Upper lobe of left lung (tissue), 6 donors: ENCODE results near the gene DMXL2. TPM values are rescaled to one million over a fixed set of nuclear protein-coding genes. Genes with fewer than 3 reads are reported as not detected.

ENCODE experiments used
- ATAC-seq, 2 donors: fragments of 200-7000 bp; cut with Tn5 transposase; one replicate each; pipeline ENCODE4 v1.9.1; 2022; ENCODE audit warnings: mild to moderate bottlenecking in 2 of 2, moderate library complexity in 2 of 2; ENCODE audit not compliant: low FRiP score in 2 of 2
- DNase-seq, 2 donors: peaks; one replicate each; pipeline ENCODE4 v3.0.0-alpha.2; 2019 to 2020
- H3K27ac ChIP-seq, 4 donors: fragments of 200-600 bp; sonication (generic); one replicate each; pipeline ENCODE4 v1.5.1; 2016 to 2019
- H3K27me3 ChIP-seq, 4 donors: fragments of 200-600 bp; sonication (generic); one replicate each; pipeline ENCODE4 v1.5.1; 2017 to 2019
- H3K36me3 ChIP-seq, 4 donors: fragments of 200-600 bp; sonication (generic); one replicate each; pipeline ENCODE4 v1.5.1; 2016 to 2019
- H3K4me1 ChIP-seq, 4 donors: fragments of 200-600 bp; sonication (generic); one replicate each; pipeline ENCODE4 v1.5.1; 2018 to 2019
- H3K4me3 ChIP-seq, 4 donors: fragments of 200-600 bp; sonication (generic); one replicate each; pipeline ENCODE4 v1.5.1; 2017 to 2019; ENCODE audit warnings: mild to moderate bottlenecking in 2 of 4, moderate library complexity in 1 of 4
- H3K9me3 ChIP-seq, 4 donors: fragments of 200-600 bp; sonication (generic); one replicate each; pipeline ENCODE4 v1.5.1; 2018 to 2019
- CTCF ChIP-seq, 6 experiments: fragments of 450-650 bp in 4 of 6; fragments of 200-600 bp in 2 of 6; sonication (generic) in 2 of 6; IDR thresholded peaks; one replicate each; pipeline ENCODE4 v1.5.1; 2016 to 2019; ENCODE audit warnings: antibody characterized with exemption in 6 of 6
- EP300 ChIP-seq, 4 donors: sonication (generic); formaldehyde crosslinking; IDR thresholded peaks; one replicate each; pipeline ENCODE4 v1.5.1; 2017; ENCODE audit warnings: antibody characterized with exemption in 4 of 4, control low read depth in 2 of 4
- POLR2A ChIP-seq, 4 donors: fragments of 450-650 bp; IDR thresholded peaks; one replicate each; pipeline ENCODE4 v1.5.1; 2016 to 2017; ENCODE audit warnings: antibody characterized with exemption in 4 of 4, mild to moderate bottlenecking in 2 of 4
- POLR2AphosphoS5 ChIP-seq, 2 donors: sonication (generic); formaldehyde crosslinking; IDR thresholded peaks; one replicate each; pipeline ENCODE4 v1.5.1; 2017; ENCODE audit warnings: antibody characterized with exemption in 2 of 2
- WGBS, 2 donors: methylation state at CpG; one replicate each; pipeline ENCODE4 v1.1.5; 2017 to 2018; 5-methylcytosine and 5-hydroxymethylcytosine counted together
- total RNA-seq, 6 donors: library from RNA; depleted of rRNA in 4 of 6; stranded (reverse); fragments of >200 nt in 4 of 6; gene quantifications; one replicate each; pipeline versions ENCODE4 v1.1.0 to v1.2.1, GENCODE V29; 2016 to 2021
- donor health status: DM: no; HTN: no; CAD: no; lungs with moderate emphysema.
- donor health status: DM: no; HTN: yes; CAD: no; lungs with severe emphysema.

Gene DMXL2
- total RNA-seq, 6 donors from 2014 or later = 39.8 to 140 (median 58.1) TPM

- no peaks in the 10 kb centered on the region for H3K4me1 ChIP-seq
- DNase-seq = peak in 1 of 2 donors; percentile 4
- no peaks in the 10 kb centered on the region for H3K36me3 ChIP-seq
- no peak for TF ChIP-seq POLR2A (IDR thresholded peaks at IDR 0.05)
- no peak for TF ChIP-seq EP300 (IDR thresholded peaks at IDR 0.05)
- TF ChIP-seq POLR2AphosphoS5 (IDR thresholded peaks at IDR 0.05) = no peak
- no peak for TF ChIP-seq CTCF (IDR thresholded peaks at IDR 0.05)
- no peak overlapping the region for H3K4me3 ChIP-seq
- H3K27me3 ChIP-seq = no peaks in the 10 kb centered on the region
- ATAC-seq = no peak
- WGBS, 2 donors = 74 to 75% methylated on average over 5 of the region's 5 CpGs
- no peaks in the 10 kb centered on the region for H3K9me3 ChIP-seq
- no peak overlapping the region for H3K27ac ChIP-seq
Observed at GRCh38 chr15:51561271-51561670, 61.3 kb downstream of the DMXL2 start.

- H3K36me3 ChIP-seq = no peaks in the 10 kb centered on the region
- TF ChIP-seq POLR2AphosphoS5 (IDR thresholded peaks at IDR 0.05) (no peak), POLR2A (IDR thresholded peaks at IDR 0.05) (no peak), CTCF (IDR thresholded peaks at IDR 0.05) (no peak), EP300 (IDR thresholded peaks at IDR 0.05) (no peak)
- DNase-seq (no peak), ATAC-seq (no peak)
- no peaks in the 10 kb centered on the region for H3K9me3 ChIP-seq
- no peak overlapping the region for H3K4me3 ChIP-seq
- WGBS, 2 donors = 87 to 90% methylated on average over 3 of the region's 3 CpGs
- H3K4me1 ChIP-seq = no peaks in the 10 kb centered on the region
- no peaks in the 10 kb centered on the region for H3K27me3 ChIP-seq
- H3K27ac ChIP-seq = no peak overlapping the region
Observed at GRCh38 chr15:51558876-51559275, 63.7 kb downstream of the DMXL2 start.

GRCh38 chr15:51558411-51558810 is 64.2 kb downstream of the DMXL2 start:
- no peak for ATAC-seq

GRCh38 chr15:51550841-51551240 is 71.7 kb downstream of the DMXL2 start:
- H3K27ac ChIP-seq = no peak overlapping the region
- no peaks in the 10 kb centered on the region for H3K9me3 ChIP-seq
- H3K4me1 ChIP-seq = no peaks in the 10 kb centered on the region
- no peak overlapping the region for H3K4me3 ChIP-seq
- ATAC-seq (no peak), DNase-seq (no peak)
- no peak for TF ChIP-seq EP300 (IDR thresholded peaks at IDR 0.05)
- TF ChIP-seq CTCF (IDR thresholded peaks at IDR 0.05) = no peak
- no peak for TF ChIP-seq POLR2AphosphoS5 (IDR thresholded peaks at IDR 0.05)
- TF ChIP-seq POLR2A (IDR thresholded peaks at IDR 0.05) = no peak
- WGBS, 2 donors = 91 to 93% methylated on average over 2 of the region's 2 CpGs
- peaks cover 0 to 3% (median 0%) of the 10 kb centered on the region in 4 donors for H3K36me3 ChIP-seq
- no peaks in the 10 kb centered on the region for H3K27me3 ChIP-seq

More at GRCh38 chr15:51558411-51558810, 64.2 kb downstream of the DMXL2 start:
- DNase-seq = no peak
- Histone ChIP-seq H3K4me1 (no peaks in the 10 kb centered on the region), H3K4me3 (no peak overlapping the region), H3K27ac (no peak overlapping the region), H3K27me3 (no peaks in the 10 kb centered on the region), H3K9me3 (no peaks in the 10 kb centered on the region), H3K36me3 (no peaks in the 10 kb centered on the region)
- no peak for TF ChIP-seq POLR2A (IDR thresholded peaks at IDR 0.05)
- no peak for TF ChIP-seq POLR2AphosphoS5 (IDR thresholded peaks at IDR 0.05)
- no peak for TF ChIP-seq CTCF (IDR thresholded peaks at IDR 0.05)
- no peak for TF ChIP-seq EP300 (IDR thresholded peaks at IDR 0.05)
- WGBS, 2 donors = 70 to 82% methylated on average over 3 of the region's 3 CpGs

- Histone ChIP-seq H3K9me3 (no peaks in the 10 kb centered on the region), H3K27ac (no peak overlapping the region), H3K4me1 (no peaks in the 10 kb centered on the region), H3K36me3 (peaks cover 0 to 3% (median 0%) of the 10 kb centered on the region in 4 donors), H3K27me3 (no peaks in the 10 kb centered on the region), H3K4me3 (no peak overlapping the region)
- no peak for DNase-seq
- WGBS, 2 donors = 79 to 92% methylated on average over 2 of the region's 2 CpGs
- no peak for ATAC-seq
- no peak for TF ChIP-seq POLR2A (IDR thresholded peaks at IDR 0.05)
- no peak for TF ChIP-seq CTCF (IDR thresholded peaks at IDR 0.05)
- no peak for TF ChIP-seq EP300 (IDR thresholded peaks at IDR 0.05)
- TF ChIP-seq POLR2AphosphoS5 (IDR thresholded peaks at IDR 0.05) = no peak
Observed at GRCh38 chr15:51547656-51548055, 74.9 kb downstream of the DMXL2 start.
